GM23338 (cell line): ENCODE results near the gene GNAI2. TPM values are rescaled to one million over a fixed set of nuclear protein-coding genes. Genes with fewer than 3 reads are reported as not detected.

Experiments
- ATAC-seq: fragments of 200-7000 bp; cut with Tn5 transposase; 3 replicates; pipeline ENCODE4 v1.9.1; 2020
- DNase-seq: peaks from one replicate; pipeline ENCODE4 v3.0.0-alpha.2; 2015; ENCODE audit warnings: low spot score
- H2AFZ ChIP-seq: fragments of 200-600 bp; sonication (generic); 2 replicates; pipeline ENCODE4 v1.8.0; 2016; ENCODE audit warnings: antibody characterized with exemption, mild to moderate bottlenecking, moderate library complexity
- H3F3A ChIP-seq: fragments of 200-600 bp; sonication (generic); replicated peaks from 2 replicates; pipeline ENCODE4 v1.8.0; 2017; ENCODE audit warnings: antibody characterized with exemption, mixed run types, low read depth
- H3K27ac ChIP-seq: fragments of 200-600 bp; sonication (generic); 2 replicates; pipeline ENCODE4 v1.6.1; 2016; ENCODE audit warnings: low read depth
- H3K27me3 ChIP-seq: fragments of 200-600 bp; sonication (generic); 2 replicates; pipeline ENCODE4 v1.8.0; 2016; ENCODE audit warnings: mild to moderate bottlenecking, mixed run types, moderate library complexity; ENCODE audit not compliant: insufficient read depth
- H3K36me3 ChIP-seq: fragments of 200-600 bp; sonication (generic); 2 replicates; pipeline ENCODE4 v1.8.0; 2016; ENCODE audit warnings: mild to moderate bottlenecking; ENCODE audit not compliant: insufficient read depth
- H3K4me1 ChIP-seq: fragments of 200-600 bp; sonication (generic); 2 replicates; pipeline ENCODE4 v1.8.0; 2016; ENCODE audit warnings: mild to moderate bottlenecking, moderate library complexity; ENCODE audit not compliant: insufficient read depth
- H3K4me2 ChIP-seq: fragments of 200-600 bp; sonication (generic); 2 replicates; pipeline ENCODE4 v1.7.1; 2017; ENCODE audit warnings: mixed run types
- H3K4me3 ChIP-seq: fragments of 200-600 bp; sonication (generic); 2 replicates; pipeline ENCODE4 v1.6.1; 2016; ENCODE audit warnings: mixed run types
- H3K79me2 ChIP-seq: fragments of 200-600 bp; sonication (generic); replicated peaks from 2 replicates; pipeline ENCODE4 v1.8.0; 2017; ENCODE audit warnings: mild to moderate bottlenecking; ENCODE audit not compliant: insufficient read depth
- H3K9me2 ChIP-seq: fragments of 200-600 bp; sonication (generic); 2 replicates; pipeline ENCODE4 v1.8.0; 2017; ENCODE audit not compliant: insufficient read depth
- H4K20me1 ChIP-seq: fragments of 200-600 bp; sonication (generic); replicated peaks from 2 replicates; pipeline ENCODE4 v1.8.0; 2017; ENCODE audit warnings: mild to moderate bottlenecking; ENCODE audit not compliant: insufficient read depth
- H3K27ac Mint-ChIP-seq: 2 replicates; pipeline ENCODE4 v1.8.0; 2020; ENCODE audit warnings: inconsistent platforms, mild to moderate bottlenecking, moderate library complexity, mixed read lengths
- H3K27me3 Mint-ChIP-seq: 3 replicates; pipeline ENCODE4 v1.8.0; 2022; ENCODE audit warnings: low read depth, mild to moderate bottlenecking, moderate library complexity, mixed read lengths, inconsistent platforms; ENCODE audit not compliant: insufficient read depth, poor library complexity
- H3K36me3 Mint-ChIP-seq: 3 replicates; pipeline ENCODE4 v1.8.0; 2021; ENCODE audit warnings: low read depth, mild to moderate bottlenecking, inconsistent platforms, moderate library complexity, mixed read lengths
- H3K4me1 Mint-ChIP-seq: 3 replicates; pipeline ENCODE4 v1.8.0; 2020; ENCODE audit warnings: mild to moderate bottlenecking, inconsistent platforms, mixed read lengths
- H3K4me3 Mint-ChIP-seq: 3 replicates; pipeline ENCODE4 v1.8.0; 2021; ENCODE audit warnings: moderate library complexity, mild to moderate bottlenecking, inconsistent platforms, mixed read lengths
- H3K9me3 Mint-ChIP-seq: 3 replicates; pipeline ENCODE4 v1.8.0; 2020; ENCODE audit warnings: moderate library complexity, mild to moderate bottlenecking, inconsistent platforms, mixed read lengths
- CREB1 ChIP-seq: fragments of 250-450 bp; sonication (Bioruptor Pico); IDR thresholded peaks from 2 replicates; pipeline ENCODE4 v1.5.0; 2020; ENCODE audit warnings: low read depth, mild to moderate bottlenecking, moderate library complexity
- EZH2 ChIP-seq: fragments of 200-600 bp; sonication (generic); IDR thresholded peaks from one replicate; pipeline ENCODE4 v1.8.0; 2017; ENCODE audit warnings: antibody characterized with exemption, mild to moderate bottlenecking, low read depth; ENCODE audit not compliant: unreplicated experiment
- EZH2phosphoT487 ChIP-seq: fragments of 200-600 bp; sonication (generic); IDR thresholded peaks from one replicate; pipeline ENCODE4 v1.8.1; 2018; ENCODE audit warnings: antibody characterized with exemption; ENCODE audit not compliant: unreplicated experiment
- JUNB ChIP-seq: IDR thresholded peaks from one replicate; pipeline ENCODE4 v1.6.1; 2016; ENCODE audit warnings: antibody characterized with exemption; ENCODE audit not compliant: unreplicated experiment
- NANOG ChIP-seq: IDR thresholded peaks from 2 replicates; pipeline ENCODE4 v1.6.1; 2016; ENCODE audit warnings: antibody characterized with exemption, borderline replicate concordance
- POLR2AphosphoS5 ChIP-seq: IDR thresholded peaks from 2 replicates; pipeline ENCODE4 v1.6.1; 2016; ENCODE audit warnings: antibody characterized with exemption, low read depth
- STAT1 ChIP-seq: IDR thresholded peaks from one replicate; pipeline ENCODE4 v1.6.1; 2016; ENCODE audit warnings: antibody characterized with exemption; ENCODE audit not compliant: unreplicated experiment
- ZNF114 ChIP-seq: fragments of 250-450 bp; sonication (Bioruptor Pico); IDR thresholded peaks from 2 replicates; pipeline ENCODE4 v1.5.0; 2020; ENCODE audit warnings: mild to moderate bottlenecking, moderate library complexity
- ZNF331 ChIP-seq: fragments of 250-450 bp; sonication (Bioruptor Pico); IDR thresholded peaks from 2 replicates; pipeline ENCODE4 v1.5.0; 2020; ENCODE audit warnings: low read depth, mild to moderate bottlenecking, moderate library complexity
- polyA plus RNA-seq: library from polyadenylated mRNA; unstranded; fragments of >200 nt; fragmentation: Nextera tagmentation; extraction: Ambion mirVana; gene quantifications from 2 replicates; pipeline ENCODE4 v1.2.1, GENCODE V29; 2016
- total RNA-seq: library from RNA; depleted of rRNA; stranded (reverse); fragments of >200 nt; shearing (Covaris generic); gene quantifications from 2 replicates; pipeline ENCODE4 v1.2.3, GENCODE V29; 2014
- TF ChIP-seq, protein P1 (sequence below): IDR thresholded peaks from 2 replicates; pipeline ENCODE4 v1.6.1; 2016; ENCODE audit warnings: antibody characterized with exemption
- TF ChIP-seq, protein P2 (sequence below): IDR thresholded peaks from one replicate; pipeline ENCODE4 v1.6.1; 2018; ENCODE audit warnings: antibody characterized with exemption; ENCODE audit not compliant: unreplicated experiment

GNAI2 gene
- total and polyA plus RNA-seq, 2 experiments from 2014 or later: 138 to 153 TPM

DNA sequence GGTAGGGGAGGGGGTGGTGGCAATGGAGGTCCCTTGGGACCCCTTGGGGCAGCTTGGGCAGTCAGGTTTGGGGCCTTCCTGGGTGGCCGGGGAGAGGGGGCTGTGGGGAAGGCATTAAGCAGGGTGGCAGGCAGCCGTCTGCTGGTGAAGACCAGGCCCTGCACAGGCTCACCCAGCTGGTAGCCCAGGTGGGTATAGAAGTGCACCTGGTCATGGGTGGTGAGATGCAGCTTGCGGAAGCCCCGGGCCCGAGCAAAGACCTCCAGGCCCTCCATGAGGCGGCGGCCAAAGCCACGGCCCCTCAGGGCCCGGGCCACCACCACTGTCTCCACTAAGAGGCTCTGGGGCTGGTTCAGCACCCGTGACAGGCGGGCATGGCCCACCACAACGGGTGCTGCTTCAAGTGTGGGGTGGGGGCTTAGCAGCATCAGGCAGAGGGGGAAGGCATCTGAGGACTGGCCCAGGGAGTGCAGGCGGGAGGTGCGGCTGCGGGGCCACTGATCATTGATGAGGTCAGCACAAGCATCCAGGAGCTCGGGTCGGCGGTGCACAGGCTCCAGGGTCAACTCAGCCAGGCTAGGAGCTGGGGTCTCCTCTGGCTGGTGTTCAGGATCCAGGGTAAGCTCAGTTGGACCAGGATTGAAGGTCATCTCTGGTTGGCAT, 60.8 kb downstream of the GNAI2 start:
- H3K27ac ChIP-seq: no peak overlapping the region
- H3F3A ChIP-seq: peaks cover 9% of the 10 kb centered on the region
- H3K27me3 Mint-ChIP-seq: peaks cover 25% of the 10 kb centered on the region
- peaks cover 16% of the 10 kb centered on the region for H3K4me1 ChIP-seq
- no peak overlapping the region for H3K4me3 ChIP-seq
- no peak for TF ChIP-seq NANOG
- TF ChIP-seq ZNF331 (CRISPR knock-in tag): no peak
- no peak for TF ChIP-seq ZNF114 (CRISPR knock-in tag)
- TF ChIP-seq EZH2: no peak
- TF ChIP-seq STAT1: no peak
- TF ChIP-seq CREB1 (CRISPR knock-in tag): no peak
- TF ChIP-seq POLR2AphosphoS5: no peak
- TF ChIP-seq, protein P1, sequence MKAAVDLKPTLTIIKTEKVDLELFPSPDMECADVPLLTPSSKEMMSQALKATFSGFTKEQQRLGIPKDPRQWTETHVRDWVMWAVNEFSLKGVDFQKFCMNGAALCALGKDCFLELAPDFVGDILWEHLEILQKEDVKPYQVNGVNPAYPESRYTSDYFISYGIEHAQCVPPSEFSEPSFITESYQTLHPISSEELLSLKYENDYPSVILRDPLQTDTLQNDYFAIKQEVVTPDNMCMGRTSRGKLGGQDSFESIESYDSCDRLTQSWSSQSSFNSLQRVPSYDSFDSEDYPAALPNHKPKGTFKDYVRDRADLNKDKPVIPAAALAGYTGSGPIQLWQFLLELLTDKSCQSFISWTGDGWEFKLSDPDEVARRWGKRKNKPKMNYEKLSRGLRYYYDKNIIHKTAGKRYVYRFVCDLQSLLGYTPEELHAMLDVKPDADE: no peak
- ATAC-seq: no peak
- no peaks in the 10 kb centered on the region for H3K36me3 Mint-ChIP-seq
- H3K9me3 Mint-ChIP-seq: no peaks in the 10 kb centered on the region
- no peak overlapping the region for H3K4me2 ChIP-seq
- peaks cover 1% of the 10 kb centered on the region for H3K79me2 ChIP-seq
- H3K36me3 ChIP-seq: no peaks in the 10 kb centered on the region
- H3K9me2 ChIP-seq: no peaks in the 10 kb centered on the region
- no peak for DNase-seq
- peaks cover 20% of the 10 kb centered on the region for H3K4me1 Mint-ChIP-seq
- no peak overlapping the region for H2AFZ ChIP-seq
- no peaks in the 10 kb centered on the region for H3K27me3 ChIP-seq
- H3K4me3 Mint-ChIP-seq: no peak overlapping the region
- H3K27ac Mint-ChIP-seq: no peak overlapping the region
- no peaks in the 10 kb centered on the region for H4K20me1 ChIP-seq

DNA sequence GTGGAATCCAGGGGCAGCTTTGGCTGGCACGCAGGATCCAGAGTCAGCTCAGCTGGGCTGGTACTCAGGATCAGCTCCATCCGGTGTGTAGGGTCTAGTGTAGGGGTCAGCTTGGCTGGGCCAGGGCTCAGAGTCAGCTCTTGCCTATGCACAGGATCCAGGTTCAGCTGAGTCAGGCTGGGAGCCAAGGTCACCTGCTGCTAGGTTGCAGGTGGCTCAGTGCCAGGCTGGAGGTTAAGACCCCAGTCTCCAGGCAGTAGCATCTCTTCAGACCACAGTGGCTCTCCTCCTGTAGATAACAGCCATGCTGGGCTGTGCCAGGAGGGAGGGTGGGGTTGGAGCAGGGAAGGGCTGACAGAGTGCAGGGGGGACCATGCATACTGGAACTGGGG, 61.4 kb downstream of the GNAI2 start:
- DNase-seq (no peak), ATAC-seq (no peak)
- Histone ChIP-seq H3K4me3 (no peak overlapping the region), H3K27me3 (no peaks in the 10 kb centered on the region), H3K27ac (no peak overlapping the region), H3K36me3 (no peaks in the 10 kb centered on the region), H3K79me2 (no peaks in the 10 kb centered on the region), H3K4me2 (no peak overlapping the region), H4K20me1 (no peaks in the 10 kb centered on the region), H2AFZ (no peak overlapping the region), H3K4me1 (peaks cover 16% of the 10 kb centered on the region), H3F3A (peaks cover 9% of the 10 kb centered on the region), H3K9me2 (no peaks in the 10 kb centered on the region)
- Mint-ChIP-seq H3K36me3 (no peaks in the 10 kb centered on the region), H3K27ac (no peak overlapping the region), H3K9me3 (no peaks in the 10 kb centered on the region; the same call in 2 of the 3 replicates), H3K4me1 (peaks cover 20% of the 10 kb centered on the region), H3K27me3 (peaks cover 25% of the 10 kb centered on the region), H3K4me3 (no peak overlapping the region)
- TF ChIP-seq EZH2phosphoT487: no peak
- no peak for TF ChIP-seq NANOG
- TF ChIP-seq POLR2AphosphoS5: no peak
- TF ChIP-seq CREB1 (CRISPR knock-in tag): no peak
- no peak for TF ChIP-seq EZH2
- TF ChIP-seq, protein P2, sequence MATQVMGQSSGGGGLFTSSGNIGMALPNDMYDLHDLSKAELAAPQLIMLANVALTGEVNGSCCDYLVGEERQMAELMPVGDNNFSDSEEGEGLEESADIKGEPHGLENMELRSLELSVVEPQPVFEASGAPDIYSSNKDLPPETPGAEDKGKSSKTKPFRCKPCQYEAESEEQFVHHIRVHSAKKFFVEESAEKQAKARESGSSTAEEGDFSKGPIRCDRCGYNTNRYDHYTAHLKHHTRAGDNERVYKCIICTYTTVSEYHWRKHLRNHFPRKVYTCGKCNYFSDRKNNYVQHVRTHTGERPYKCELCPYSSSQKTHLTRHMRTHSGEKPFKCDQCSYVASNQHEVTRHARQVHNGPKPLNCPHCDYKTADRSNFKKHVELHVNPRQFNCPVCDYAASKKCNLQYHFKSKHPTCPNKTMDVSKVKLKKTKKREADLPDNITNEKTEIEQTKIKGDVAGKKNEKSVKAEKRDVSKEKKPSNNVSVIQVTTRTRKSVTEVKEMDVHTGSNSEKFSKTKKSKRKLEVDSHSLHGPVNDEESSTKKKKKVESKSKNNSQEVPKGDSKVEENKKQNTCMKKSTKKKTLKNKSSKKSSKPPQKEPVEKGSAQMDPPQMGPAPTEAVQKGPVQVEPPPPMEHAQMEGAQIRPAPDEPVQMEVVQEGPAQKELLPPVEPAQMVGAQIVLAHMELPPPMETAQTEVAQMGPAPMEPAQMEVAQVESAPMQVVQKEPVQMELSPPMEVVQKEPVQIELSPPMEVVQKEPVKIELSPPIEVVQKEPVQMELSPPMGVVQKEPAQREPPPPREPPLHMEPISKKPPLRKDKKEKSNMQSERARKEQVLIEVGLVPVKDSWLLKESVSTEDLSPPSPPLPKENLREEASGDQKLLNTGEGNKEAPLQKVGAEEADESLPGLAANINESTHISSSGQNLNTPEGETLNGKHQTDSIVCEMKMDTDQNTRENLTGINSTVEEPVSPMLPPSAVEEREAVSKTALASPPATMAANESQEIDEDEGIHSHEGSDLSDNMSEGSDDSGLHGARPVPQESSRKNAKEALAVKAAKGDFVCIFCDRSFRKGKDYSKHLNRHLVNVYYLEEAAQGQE: no peak
- no peak for TF ChIP-seq ZNF114 (CRISPR knock-in tag)
- TF ChIP-seq JUNB: no peak
